HG02623 (cell line): ENCODE data around the gene C2orf80.
"Not testable (repeated sequence)": the region's sequence is repeated elsewhere in the genome, so short reads cannot be mapped to it uniquely, and the experiment has no call there.

ENCODE experiments used
- ATAC-seq: cut with Tn5 transposase; IDR thresholded peaks from one replicate; pipeline ENCODE4 v1.9.1; 2021; ENCODE audit warnings: moderate library complexity; ENCODE audit not compliant: unreplicated experiment

C2orf80 gene

DNA sequence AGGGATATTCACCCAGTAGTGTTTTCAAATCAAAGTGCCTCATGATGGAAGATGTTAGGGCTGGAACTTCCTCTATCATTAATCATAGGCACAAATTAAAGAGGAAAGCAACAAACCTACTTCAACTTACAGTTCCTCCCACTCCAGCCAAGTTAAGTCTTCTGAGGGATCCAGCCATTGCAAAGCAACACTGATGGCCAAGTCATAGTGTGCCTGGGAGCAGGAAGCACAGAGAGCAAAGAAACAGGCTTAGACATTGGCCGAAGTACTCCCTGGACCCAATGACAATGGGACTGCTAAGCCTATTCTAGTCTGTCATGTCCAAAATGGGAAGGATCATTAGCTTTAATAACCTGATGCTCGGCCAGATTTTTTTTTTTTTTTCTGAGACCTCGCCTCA, 7.0 kb downstream of the C2orf80 start:
- ATAC-seq, result no peak

DNA sequence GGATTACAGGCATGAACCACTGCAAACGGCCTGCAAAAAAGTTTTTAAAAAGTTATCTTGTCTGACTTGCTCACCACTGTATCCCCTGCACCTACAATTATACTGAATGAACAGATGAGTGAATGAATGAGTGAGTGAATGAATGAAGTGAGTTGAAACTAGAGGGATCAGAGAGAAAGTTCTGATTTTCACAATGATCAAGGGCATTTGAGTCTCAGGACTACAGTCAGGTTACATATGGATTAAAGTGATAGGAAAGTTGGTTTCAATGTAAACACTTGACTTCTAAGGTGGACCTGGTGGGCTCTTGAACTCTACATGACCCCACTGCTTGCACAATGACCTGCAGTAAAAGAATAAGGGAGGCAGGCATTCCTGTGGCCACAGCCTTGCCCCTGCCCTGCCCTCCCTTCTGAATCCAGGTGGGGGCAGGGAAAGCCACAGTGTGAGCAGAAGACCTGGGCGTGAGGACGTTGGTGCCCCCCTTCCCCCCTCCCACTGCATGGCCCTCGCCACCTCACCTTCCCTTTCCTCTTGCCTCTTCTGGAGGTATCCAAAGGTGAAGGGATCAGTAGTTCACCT, 10.7 kb downstream of the C2orf80 start:
- no peak for ATAC-seq

DNA sequence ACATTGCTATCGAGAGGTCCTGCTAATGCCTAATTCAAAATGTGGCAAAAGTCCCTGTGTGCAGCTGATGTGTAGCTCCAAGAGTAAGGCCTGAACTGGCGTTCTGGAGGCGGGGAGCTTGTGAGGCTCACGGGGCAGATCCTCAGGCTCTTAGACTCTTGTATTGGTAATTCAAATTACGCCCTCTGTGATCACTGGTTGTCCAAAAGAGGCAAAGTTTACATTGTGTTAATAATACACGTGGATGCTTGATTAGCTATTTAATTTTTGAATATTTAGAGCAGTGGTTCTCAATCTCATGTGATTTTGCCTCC, 14.0 kb downstream of the C2orf80 start:
- no peak for ATAC-seq

DNA sequence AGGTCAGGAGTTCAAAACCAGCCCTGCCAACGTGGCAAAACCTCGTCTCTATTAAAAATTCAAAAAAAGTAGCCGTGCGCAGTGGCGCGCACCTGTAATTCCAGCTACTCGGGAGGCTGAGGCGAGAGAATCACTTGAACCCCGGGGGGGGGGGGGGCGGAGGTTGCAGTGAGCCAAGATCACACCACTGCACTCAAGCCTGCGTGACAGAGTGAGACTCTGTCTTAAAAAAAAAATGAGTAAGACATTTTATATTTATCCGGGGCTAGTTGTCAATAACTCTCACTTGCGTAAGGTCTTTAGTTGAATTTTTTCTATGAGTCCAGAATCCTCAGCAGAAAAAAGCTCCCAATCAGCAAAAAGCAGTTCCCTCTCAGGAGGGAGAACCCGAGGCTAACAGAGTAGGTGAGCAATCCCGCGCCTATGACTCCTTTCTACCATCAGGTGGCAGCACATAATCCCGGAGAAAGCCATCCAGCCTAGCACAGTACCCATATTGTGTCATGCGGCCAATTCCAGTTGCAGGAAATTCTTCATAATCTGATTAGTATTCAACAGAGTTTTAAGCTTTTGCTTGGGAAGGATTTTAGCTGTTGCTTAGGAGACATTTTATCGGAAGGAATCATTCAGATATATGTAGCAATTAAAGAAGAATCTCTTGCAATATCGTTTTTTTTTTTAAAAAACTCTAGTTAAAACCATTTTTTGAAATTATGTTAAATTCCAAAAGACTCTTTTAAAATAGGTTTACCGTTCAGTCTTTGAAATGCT, 14.6 kb downstream of the C2orf80 start:
- ATAC-seq, result peak; percentile 99

DNA sequence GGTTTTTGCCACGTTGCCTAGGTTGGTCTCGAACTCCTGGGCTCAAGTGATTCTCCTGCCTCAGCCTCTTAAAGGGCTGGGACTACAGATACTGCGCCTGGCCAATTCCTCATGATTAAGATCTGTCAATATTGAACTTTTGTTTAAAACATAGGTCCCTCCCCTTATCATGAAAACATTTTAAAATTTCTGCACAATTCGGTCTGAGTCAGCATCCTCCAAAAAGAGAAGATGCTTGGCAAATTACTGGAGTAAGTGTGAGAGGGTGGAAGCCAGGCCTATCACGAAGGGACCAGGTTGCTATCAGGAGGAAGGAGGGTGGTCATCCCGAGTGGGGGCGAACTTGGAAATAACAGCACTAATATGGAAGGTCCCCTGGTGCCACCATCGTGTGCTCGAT, 15.7 kb downstream of the C2orf80 start:
- ATAC-seq, result no peak

DNA sequence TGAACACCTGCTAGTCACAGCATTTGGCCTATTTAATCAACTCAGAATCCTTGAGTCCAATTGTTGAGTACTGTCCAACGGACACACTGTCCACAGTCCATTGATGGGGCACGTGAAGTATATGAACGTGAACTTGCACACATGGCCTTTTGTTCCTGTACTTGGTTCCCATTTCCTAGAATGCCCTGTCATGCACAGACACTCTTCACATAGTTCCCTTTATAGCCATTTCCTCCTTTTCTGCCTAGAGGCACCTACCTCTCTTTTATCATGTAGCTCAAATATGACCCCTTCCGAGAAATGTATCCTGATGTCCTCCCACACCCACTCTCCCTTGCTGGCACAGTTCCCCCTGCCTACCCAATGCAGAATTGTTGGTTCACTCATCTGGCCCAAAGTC, 17.7 kb downstream of the C2orf80 start:
- ATAC-seq, result no peak

DNA sequence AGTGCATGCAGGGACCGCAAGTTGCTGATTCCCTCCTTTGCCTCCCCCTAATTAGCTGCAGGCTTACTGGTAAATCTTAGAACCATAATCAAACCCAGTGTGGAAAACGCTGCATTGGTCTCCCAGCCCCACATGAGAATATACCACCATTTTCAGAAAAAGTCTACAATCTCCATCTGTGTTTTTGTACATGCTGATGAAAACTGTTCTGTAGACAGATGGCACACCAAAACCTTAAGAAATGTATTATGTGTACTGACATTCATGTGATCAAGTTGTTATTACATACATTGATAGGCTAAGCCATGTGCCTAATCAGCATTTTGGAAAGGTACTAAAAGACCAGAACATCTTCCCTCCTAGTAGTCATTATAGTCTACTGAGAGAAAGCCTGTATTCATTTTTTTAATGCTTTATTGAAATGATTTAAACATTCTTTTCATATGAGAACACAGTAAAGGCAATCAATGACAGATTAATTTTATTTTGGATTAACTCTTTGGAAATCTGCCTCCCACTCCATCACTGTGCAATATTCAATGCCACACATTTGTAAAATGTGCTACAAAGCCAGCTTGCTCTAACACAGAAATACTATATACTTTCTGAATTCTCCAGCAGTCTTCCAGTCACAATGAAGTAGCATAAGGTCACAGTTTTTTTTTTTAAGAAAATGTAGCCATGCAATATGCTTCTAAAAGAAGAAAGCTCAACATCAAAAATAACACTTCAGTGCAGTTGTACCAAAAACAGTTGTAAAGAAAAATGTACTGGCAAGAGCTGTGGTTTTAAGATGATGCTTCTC, 24.7 kb downstream of the C2orf80 start:
- ATAC-seq, result no peak

DNA sequence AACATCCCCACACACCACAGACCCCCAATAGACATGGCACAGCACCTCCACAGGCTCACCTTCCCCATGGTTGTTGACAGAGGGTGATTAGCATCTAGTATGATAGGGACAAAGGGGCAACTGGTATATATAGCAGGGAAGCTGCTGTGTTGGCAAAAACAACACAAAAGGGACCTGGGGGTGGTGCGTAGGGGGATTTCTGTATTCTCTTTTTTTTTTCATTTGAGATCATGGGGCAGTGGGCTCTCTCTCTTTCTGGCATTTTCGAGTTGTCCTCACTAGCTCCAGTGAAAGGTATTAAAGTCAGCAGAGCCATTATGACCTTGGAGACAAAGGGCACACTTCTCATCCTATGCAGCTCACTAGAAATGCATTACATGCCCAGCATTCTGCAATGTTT, 26.3 kb downstream of the C2orf80 start, which contains the start of gene CRYGA:
CRYGA (minus strand) TSS at position 101 of the 400 bp plus-strand sequence; CDS start at position 68, 33 bp downstream.
- no peak for ATAC-seq

DNA sequence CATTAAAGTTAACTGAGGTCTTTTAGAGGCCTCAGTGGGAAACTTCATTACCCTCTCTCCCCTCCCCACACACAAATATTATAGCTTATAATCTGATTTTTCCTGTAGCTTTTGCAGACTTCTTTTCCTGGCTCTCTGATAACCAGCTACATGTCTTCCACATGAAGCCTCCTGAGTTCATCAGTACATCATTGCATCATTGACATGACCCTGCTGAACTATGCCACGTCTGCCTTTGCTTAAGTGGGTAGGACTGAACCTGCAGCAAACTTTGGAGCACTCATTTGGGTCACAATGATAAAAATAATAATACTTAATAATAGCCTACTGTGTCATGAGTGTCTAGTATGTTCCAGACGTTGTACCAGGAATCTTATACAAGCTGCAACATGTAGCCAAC, 33.4 kb downstream of the C2orf80 start:
- ATAC-seq, result no peak

DNA sequence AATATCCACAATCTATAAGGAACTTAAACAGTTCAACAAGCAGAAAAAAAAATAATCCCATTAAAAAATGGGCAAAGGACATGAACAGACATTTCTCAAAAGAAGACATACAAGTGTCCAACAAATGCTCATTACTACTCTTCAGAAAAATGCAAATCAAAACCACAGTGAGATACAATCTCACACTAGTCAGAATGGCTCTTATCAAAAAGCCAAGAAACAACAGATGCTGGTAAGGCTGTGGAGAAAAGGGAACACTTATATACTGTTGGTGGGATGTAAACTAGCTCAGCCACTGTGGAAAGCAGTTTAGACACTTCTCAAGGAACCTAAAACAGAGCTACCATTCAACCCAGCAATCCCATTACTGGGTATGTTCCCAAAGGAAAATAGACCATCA, 36.7 kb downstream of the C2orf80 start:
- ATAC-seq, result no peak

DNA sequence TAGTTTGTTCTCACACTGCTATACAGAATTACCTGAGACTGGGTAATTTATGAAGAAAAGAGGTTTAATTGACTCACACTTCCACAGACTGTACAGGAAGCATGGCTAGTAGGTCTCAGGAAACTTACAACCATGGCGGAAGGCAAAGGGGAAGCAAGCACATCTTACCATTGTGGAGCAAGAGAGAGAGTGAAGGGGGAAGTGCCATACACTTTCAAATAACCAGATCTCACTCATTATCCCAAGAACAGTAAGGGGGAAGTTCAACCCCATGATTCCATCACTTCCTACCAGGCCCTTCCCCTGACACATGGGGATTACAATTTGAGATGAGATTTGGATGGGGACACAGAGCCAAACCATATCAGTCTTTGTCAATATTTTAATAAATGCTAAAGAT, 38.9 kb downstream of the C2orf80 start:
- ATAC-seq, result no peak

DNA sequence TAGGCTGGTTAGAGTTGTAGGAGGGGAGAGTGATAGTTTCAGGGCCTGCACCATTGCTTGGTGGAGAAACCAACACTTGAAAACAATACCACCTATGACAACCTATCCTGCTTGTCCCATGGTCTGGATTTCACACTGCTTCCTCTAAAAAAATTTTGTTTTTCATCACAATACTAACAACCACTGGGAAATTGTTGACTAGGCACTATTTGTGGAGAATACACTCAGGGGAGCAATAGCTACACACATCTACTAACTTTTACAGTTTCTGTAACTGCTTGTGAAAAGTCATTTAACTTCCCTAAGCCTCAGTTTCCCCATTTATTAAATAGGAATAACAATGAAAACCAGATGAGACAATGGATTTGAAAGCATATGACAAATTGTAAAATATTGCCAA, 39.7 kb downstream of the C2orf80 start:
- no peak for ATAC-seq

DNA sequence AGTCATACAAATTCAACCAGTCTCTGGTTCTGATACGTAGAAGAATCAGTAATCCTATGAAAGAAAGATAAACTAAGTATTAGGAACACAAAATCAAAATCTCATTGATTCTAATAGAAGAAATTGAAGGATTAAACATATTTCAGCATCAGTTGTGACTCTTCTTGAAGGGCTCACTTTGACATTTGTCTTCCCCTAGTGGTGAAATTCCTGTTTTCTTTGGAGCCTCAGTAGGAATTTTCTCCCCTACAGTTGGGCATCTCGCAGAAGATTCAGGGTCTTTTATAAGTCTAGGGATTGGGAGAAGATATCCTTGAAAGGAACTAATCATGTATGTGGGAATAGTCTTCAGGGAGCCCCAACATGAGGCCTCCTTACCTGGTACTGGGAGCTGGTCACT, 41.0 kb downstream of the C2orf80 start:
- ATAC-seq, result no peak

DNA sequence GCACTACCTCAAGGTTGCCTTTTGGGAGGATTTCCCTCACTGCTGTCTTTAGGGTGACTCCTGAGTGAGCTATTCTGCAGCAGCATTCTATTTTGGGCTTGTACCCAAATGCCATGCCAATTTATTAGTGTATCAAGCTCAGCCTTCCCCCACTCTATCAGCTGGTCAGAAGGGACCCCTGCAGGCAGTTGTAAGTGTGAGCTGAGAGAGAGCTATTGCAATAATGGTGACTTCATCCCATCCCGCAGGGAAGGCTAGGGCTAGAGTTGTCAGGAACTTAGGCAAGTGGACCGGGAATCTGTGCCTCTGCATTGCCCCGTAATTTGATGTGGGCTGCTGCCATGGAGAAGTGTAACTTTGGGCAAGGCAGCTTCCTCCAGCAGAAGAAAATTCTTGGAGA, 42.1 kb downstream of the C2orf80 start:
- ATAC-seq, result no peak

DNA sequence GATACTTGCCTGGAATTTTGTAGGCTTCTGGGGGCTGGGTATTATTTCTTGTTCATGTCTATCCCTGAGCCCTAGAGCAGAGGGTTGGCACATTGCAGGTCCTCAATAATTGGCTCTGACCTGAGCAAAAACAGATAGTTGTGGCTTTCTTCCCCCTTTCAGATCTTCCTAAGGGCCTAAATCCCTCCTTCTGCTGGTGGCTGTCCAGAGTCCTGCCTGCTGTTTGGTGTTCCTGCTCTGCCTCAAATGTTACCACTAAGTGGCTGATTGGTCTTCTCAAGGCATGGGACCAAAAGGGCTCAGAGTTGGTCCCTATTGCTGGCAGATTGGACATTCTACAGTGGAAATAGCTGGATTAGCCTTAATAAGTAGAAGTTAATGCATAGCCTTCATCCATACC, 42.8 kb downstream of the C2orf80 start:
- ATAC-seq, result no peak

DNA sequence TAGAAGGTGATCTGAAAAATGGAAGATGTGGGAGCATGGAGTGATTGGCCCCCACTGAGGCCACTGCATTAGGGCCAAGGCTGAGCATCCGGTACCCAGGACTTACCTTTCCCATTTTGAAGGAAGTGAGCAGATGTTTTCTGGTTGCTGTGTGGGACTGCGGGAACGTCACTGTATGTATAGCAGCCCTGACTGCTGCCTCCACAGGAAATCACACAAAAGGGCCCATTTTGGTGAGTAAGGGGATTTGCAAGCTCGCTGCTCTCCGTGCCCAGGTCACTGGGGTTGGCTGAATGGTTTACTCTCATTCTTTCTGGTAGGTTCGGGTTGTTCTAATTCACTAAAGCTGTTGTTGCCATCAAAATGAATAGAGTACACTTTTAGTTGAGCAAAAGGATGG, 43.8 kb downstream of the C2orf80 start, which contains the start of gene CRYGB:
CRYGB (minus strand) TSS at position 153 of the 400 bp plus-strand sequence; CDS start at position 115, 38 bp downstream.
- ATAC-seq, result no peak

DNA sequence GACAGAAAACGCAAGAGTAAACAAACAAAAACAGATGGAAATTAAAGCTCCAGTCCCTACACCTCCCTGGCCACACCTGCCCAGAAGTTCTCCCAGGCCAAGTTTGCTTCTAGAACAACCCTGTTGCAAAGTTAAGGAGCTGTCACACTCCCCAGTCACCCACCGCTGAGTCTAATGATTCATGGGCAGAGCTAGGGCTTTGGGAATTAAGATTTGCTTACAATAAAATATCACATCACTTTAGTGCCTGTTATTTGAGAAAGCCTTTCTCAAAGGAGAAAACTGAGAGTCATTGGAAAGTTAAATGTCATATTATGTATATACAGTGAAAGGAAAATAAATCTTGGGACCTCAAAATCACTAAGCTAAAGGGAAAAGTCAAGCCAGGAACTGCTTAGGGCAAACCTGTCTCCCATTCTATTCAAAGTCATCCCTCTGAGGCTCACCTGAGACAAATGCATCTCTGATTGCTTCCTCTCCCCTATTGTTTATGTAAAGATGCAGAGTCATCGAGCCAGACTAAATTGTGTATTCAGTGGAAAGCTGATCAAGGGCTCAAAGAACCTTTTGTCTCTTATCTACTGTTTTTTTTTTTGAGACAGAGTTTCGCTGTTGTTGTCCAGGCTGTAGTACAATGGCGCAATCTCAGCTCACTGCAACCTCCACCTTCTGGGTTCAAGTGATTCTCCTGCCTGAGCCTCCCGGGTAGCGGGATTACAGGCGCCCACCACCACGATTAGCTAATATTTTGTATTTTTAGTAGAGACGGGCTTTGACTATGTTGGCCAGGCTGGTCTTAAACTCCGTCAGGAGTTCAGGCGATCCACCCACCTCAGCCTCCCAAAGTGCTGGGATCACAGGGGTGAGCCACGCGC, 46.7 kb downstream of the C2orf80 start:
- no peak for ATAC-seq

DNA sequence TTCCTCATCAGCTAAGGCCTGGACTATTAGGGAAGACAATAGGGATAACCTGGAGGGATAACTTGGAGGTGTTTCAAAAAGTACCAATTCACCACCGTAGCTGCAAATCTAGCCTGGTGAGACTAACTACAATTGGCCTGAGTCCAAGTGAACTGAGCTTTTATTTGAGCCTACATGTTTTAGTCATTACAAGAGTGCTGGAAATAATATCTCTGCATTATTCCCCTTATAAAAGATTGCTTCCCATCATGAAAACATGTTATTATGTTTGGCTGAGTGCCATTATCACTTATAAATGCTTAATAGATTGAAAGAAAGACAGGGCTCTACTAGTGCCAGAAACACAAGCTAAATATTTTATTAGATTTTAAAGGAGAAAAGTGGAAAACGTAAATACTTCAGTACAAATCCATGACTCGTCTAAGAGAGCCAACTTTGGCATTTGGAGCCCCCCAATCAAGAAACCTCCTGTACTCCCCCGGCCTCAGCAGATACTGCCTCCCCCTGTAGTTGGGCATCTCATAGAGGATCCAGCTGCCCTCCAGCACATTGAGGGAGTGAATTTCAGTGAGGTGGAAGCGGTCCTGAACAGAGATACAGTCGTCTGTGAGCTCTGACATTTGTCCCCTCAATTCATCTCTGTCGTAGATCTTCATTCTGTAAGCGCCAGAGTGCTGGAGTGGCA, 47.4 kb downstream of the C2orf80 start:
- no peak for ATAC-seq

DNA sequence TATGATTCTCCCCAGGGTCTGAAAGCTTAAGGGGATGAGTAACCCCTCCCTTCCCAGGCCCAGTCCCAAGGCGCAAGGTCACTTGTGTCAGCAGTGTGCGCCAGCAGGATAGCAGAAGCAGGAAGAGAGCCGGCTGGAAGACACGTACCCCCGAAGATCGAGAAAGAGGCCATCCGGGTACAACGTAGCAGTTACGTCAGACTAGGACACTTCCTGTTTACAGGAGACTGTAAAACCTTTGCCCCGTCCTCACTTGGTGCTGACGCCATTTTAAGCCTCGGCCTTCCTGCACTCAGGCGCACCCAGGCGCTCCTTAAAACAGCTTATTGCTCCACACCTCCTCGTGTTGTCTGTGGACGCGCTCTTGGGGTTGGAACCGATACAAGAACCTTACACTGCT, 50.4 kb downstream of the C2orf80 start:
- ATAC-seq, result no peak

DNA sequence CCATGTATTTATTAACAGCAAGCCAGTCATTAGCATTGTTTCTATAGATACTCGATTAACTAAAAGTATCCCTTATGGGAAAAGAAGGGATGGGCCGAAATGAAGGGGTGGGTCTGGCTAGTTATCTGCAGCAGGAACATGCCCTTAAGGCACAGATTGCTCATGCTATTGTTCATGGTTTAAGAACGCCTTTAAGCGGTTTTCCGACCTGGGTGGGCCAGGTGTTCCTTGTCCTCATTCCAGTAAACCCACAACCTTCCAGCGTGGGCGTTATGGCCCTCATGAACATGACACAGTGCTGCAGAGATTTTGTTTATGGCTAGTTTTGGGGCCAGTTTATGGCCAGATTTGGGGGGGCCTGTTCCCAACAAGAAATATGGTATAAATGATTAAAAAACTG, 51.5 kb downstream of the C2orf80 start:
- ATAC-seq, result not testable (repeated sequence)
